HG03064 (cell line): Measurements from ENCODE around the gene RGS7.
"Not testable (repeated sequence)": the region's sequence is repeated elsewhere in the genome, so short reads cannot be mapped to it uniquely, and the experiment has no call there.

ENCODE experiments used
- ATAC-seq: cut with Tn5 transposase; IDR thresholded peaks from one replicate; pipeline ENCODE4 v1.9.1; 2021; ENCODE audit warnings: low read depth; ENCODE audit not compliant: unreplicated experiment

The RGS7 gene

GRCh38 chr1:241275981-241276380 lies 81.0 kb downstream of the RGS7 start:
- no peak for ATAC-seq

GRCh38 chr1:241275226-241275625 lies 81.8 kb downstream of the RGS7 start:
- no peak for ATAC-seq

DNA sequence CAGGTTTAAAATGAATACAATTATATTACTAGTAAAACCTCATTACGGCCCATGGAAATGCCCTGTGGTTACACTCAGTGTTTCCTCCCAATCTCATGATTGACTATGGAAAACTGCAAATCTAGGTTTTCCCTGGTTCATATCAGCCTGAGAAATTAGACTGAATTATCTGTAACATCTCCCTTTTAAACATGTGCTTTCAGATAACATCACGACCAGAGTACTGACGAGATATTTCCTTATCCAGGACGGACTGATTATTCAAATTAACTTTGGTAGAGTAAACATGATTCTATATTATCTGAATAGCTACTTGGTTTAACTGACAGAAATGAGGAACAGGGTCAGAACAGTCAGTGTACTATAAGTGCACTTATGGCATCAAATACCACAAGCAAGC lies 82.3 kb downstream of the RGS7 start:
- no peak for ATAC-seq

- no peak for ATAC-seq
Observed at GRCh38 chr1:241272828-241273227, 84.2 kb downstream of the RGS7 start.

GRCh38 chr1:241271427-241271826 lies 85.6 kb downstream of the RGS7 start:
- no peak for ATAC-seq

GRCh38 chr1:241270016-241270415 lies 87.0 kb downstream of the RGS7 start:
- no peak for ATAC-seq

- no peak for ATAC-seq
Observed at GRCh38 chr1:241269116-241269515, 87.9 kb downstream of the RGS7 start.

DNA sequence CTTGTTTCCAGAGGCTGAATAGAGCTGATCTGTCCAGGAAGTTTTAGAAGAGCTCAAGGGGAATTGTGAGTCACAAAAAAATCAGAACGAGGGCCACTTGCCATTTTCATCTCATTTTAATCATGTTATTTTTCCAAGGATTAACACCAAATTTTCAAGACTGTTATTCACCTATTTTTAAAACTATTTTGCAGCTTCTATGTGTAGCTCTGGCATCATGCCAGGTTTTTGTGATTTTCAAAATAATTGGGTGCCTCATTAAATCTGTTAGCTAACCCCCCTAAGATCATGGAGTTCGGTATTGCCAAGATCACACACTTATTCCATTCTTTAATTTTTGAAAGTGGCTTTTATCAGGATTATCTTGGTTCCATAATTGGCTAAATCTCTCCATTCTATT lies 90.9 kb downstream of the RGS7 start:
- no peak for ATAC-seq

DNA sequence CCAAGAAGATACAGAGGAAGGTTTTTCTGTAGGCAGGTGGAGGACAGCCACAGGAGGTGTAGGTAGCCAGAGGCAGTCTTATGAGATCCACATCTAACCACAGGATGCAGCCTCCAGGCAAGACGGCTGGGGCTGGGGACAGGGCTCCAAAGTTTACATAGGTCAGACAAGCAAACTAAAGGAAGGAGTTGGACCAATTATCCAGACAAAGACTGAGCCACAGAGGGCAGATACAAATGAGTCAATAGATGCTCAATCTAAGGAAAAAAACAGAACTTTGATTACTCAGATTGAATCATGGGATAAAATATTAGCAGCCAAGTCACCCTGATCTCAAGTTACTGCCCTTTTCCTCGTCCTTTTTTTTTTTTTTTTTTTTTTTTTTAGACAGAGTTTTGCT lies 91.6 kb downstream of the RGS7 start:
- ATAC-seq, result no peak

GRCh38 chr1:241263346-241263745 lies 93.7 kb downstream of the RGS7 start:
- no peak for ATAC-seq

GRCh38 chr1:241253471-241253870 lies 103.5 kb downstream of the RGS7 start:
- no peak for ATAC-seq

- no peak for ATAC-seq
Observed at GRCh38 chr1:241250465-241250864, 106.5 kb downstream of the RGS7 start.

GRCh38 chr1:241240069-241240468 lies 116.9 kb downstream of the RGS7 start:
- ATAC-seq, result no peak

DNA sequence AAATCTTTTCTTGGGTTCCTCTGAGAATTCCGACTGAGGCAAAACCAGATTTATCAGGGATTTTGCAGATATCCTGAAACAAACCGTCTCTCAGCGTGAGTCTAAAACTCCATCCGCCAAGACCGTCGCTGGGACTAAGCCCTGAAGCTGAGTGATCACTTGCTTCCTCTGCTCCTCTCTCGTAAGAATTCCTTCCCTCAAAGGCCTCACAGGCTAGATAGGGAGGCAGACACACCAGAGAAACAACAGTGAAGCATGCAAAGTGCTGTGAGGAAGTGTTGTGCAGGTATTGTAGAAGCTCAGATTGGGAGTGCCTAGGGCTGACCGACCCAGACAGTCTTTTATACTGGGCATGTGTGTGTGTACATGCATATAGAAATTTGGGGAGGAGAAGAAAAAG lies 119.1 kb downstream of the RGS7 start:
- no peak for ATAC-seq

DNA sequence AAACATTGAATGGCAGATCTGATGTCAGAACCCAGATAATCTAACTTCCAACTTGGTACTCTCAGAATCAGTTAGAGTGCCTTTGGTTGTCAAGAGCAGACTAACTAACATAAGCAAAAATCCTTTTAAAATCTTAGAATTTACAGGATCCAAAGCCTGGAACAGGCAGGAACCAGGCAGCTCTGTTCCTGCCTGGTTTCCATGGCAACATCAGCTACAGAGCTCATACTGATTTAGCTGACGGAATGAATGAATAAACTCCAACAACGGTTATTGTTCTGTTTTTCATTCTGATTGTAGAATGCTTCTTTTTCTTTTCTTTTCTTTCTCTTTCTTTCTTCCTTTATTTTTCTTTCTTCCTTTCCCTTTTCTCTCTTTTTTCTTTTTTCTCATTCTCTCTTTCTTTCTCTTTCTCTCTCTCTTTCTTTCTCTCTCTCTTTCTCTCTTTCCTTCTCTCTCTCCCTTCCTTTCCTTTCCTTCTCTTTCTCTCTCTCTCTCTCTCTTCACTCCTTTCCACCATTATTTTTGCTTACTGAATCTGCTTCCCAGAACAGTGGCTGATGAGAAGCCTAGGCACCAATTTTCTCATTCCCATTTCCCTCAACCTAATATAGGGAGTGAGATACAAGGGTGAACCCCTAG lies 121.6 kb downstream of the RGS7 start:
- ATAC-seq, result no peak

DNA sequence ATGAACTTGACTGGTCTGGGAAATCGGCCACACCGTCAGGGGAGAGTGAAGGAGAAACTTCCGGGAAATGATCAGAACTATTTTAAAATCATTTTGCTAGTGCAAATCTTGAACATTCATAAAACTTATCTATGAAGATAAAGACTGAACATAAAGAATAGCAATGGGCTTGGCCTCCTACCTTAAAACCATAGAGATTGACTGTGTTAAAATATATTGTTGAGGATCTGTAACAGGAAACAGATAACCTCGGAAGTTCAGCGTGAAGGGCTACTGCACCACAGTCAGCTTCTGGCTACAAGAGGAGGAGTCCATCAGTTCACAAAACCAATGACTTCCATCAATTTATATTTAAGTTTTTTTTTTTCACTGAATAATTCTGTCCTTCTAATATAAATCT lies 127.3 kb downstream of the RGS7 start:
- ATAC-seq, result no peak

DNA sequence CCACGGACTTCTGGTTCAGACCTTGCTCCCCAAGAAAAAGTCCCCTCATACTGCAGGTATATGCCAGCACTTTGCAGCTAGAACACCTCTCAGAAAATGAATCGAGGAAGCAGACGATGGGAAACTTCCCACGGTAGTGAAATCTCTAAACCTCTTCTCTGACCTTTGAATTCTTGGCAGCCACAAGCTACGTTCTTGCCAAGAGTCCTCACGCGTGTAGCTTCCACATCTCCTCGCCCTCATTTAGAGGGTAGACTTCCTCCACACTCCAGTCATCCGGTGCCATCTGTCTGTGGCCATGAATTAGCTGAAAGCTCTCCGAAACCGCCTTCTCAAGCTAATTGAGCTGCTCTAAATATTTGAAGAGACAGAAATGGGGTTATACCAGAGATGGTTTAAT lies 127.8 kb downstream of the RGS7 start:
- ATAC-seq, result no peak

DNA sequence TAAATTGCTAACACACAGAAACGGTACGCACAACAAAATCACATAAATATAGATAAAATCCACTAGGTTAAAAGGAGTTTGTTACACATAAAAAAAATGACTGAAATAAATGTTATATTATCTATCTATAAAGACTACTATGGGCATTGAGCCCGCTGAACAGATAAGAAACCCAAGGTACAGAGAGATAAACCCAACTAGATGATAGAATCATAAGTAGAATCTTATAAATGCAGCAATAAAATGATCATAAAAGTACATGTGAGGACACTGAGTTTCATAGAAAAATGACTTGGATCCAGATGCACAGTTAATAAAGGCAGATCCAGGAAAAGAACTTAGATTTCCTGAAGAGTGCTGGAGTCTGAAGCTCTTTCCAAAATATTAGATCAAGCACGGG lies 128.7 kb downstream of the RGS7 start:
- no peak for ATAC-seq

DNA sequence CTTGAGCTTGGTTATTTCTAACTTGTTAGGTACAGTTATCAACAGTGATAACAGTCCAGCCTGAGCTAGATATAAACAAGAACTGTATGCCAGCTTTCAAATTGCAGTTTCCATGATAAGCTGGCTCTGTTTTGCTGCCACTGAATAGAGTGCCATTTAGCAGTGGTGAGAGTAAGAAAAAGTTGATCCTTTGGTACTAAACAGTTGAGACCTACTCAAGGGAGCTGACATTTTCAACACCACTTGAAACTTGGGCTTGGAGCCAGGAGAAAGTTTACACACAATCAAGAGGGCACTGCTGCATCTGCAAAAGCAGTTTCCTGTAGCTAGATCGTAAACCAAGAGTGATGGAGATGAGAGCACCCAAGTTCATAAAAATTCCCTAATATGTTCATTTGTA lies 131.3 kb downstream of the RGS7 start:
- no peak for ATAC-seq

- ATAC-seq, result not testable (repeated sequence)
Observed at GRCh38 chr1:241224189-241224588, 132.8 kb downstream of the RGS7 start.

DNA sequence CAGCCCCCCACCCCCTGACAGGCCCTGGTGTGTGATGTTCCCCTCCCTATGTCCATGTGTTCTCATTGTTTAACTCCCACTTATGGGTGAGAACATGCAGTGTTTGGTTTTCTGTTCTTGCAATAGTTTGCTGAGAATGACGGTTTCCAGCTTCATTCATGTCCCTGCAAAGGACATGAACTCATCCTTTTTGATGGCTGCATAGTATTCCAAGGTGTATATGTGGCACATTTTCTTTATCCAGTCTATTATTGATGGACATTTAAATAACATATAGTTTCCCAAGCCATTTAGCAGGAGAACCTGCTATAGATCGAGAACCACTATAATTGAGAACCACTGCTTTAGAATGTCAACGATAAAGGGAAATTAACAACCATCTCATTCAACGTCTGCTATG lies 134.2 kb downstream of the RGS7 start:
- ATAC-seq, result not testable (repeated sequence)

GRCh38 chr1:241221319-241221718 lies 135.7 kb downstream of the RGS7 start:
- ATAC-seq, result no peak

DNA sequence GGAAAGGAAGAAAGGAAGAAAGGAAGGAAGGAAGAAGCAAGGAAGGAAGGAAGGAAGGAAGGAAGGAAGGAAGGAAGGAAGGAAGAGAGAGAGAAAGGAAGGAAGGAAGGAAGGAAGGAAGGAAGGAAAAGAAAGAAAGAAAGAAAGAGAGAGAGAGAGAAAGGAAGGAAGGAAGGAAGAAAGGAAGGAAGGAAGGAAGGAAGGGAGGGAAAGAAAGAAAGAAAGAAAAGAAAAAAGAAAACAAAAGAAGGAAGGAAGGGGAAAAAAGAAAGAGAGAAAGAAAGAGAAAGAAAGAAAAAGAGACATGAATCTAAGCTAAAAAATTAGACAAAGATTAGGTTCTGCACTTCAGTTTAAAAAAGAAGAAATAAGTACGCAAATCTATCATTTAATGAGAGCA lies 136.1 kb downstream of the RGS7 start:
- not testable (repeated sequence) for ATAC-seq
